ENCODE data around the gene ABHD14A.

DNA sequence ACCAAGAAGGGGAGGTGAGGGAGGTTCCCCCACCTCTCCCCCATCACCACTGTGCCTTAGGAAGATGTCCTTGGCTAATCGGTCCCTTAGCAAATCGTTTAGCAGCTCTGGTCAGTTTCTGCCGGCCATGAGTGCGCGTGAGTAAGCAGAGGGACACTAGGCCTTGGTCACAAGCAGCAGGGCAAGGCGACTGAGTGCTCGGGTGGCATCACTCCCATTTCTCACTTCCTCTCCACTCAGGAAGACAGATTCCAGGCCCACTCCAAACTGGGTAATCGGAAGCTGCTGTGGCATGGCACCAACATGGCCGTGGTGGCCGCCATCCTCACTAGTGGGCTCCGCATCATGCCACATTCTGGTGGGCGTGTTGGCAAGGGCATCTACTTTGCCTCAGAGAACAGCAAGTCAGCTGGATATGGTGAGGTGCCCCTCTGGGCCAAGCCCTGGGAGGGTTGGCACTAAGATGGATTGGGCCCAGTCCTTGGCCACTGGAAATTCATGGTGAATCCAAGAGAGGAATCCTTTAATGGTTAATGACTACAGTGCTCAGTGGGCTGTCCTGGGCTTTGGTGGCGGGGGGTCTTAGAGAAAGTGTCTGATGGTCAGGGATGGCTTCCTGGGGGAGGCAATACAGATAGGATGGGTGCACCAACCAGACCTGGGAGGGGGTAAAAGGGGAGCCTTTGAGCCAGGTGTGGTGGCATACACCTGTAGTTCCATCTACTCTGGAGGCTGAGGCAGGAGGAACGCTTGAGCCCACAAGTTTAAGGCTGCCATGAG is 28.7 kb upstream of the ABHD14A start:
- TF ChIP-seq, protein P1, sequence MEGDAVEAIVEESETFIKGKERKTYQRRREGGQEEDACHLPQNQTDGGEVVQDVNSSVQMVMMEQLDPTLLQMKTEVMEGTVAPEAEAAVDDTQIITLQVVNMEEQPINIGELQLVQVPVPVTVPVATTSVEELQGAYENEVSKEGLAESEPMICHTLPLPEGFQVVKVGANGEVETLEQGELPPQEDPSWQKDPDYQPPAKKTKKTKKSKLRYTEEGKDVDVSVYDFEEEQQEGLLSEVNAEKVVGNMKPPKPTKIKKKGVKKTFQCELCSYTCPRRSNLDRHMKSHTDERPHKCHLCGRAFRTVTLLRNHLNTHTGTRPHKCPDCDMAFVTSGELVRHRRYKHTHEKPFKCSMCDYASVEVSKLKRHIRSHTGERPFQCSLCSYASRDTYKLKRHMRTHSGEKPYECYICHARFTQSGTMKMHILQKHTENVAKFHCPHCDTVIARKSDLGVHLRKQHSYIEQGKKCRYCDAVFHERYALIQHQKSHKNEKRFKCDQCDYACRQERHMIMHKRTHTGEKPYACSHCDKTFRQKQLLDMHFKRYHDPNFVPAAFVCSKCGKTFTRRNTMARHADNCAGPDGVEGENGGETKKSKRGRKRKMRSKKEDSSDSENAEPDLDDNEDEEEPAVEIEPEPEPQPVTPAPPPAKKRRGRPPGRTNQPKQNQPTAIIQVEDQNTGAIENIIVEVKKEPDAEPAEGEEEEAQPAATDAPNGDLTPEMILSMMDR (IDR thresholded peaks at IDR 0.05) = no peak
- TF ChIP-seq POLR2A (IDR thresholded peaks at IDR 0.05) = no peak
- no peak for TF ChIP-seq EP300 (IDR thresholded peaks at IDR 0.05)

All from ovary (tissue), 3 donors.